GM13977 (cell line): ENCODE measurements around the gene SLC2A14.
"Not testable (repeated sequence)": the region's sequence is repeated elsewhere in the genome, so short reads cannot be mapped to it uniquely, and the experiment has no call there.

Experiments
- DNase-seq: peaks from one replicate; pipeline ENCODE4 v3.0.0; 2012; ENCODE audit warnings: low spot score
- in situ Hi-C: fragments of 300-500 bp; cut with MboI; formaldehyde crosslinking; loops from one replicate; pipeline ENCODE4 v1.12.0; 2022; ENCODE audit warnings: low sequenced_read_pairs, low pct_unique_long_range_greater_than_20kb, mixed read lengths, inconsistent platforms; ENCODE audit not compliant: unreplicated experiment
- TF ChIP-seq, protein P1 (sequence below): IDR thresholded peaks from 2 replicates; pipeline ENCODE4 v1.5.1; 2012; ENCODE audit warnings: mild to moderate bottlenecking, control low read depth; ENCODE audit not compliant: insufficient read depth; ENCODE audit errors: extremely low read depth, missing control alignments

Gene SLC2A14

DNA sequence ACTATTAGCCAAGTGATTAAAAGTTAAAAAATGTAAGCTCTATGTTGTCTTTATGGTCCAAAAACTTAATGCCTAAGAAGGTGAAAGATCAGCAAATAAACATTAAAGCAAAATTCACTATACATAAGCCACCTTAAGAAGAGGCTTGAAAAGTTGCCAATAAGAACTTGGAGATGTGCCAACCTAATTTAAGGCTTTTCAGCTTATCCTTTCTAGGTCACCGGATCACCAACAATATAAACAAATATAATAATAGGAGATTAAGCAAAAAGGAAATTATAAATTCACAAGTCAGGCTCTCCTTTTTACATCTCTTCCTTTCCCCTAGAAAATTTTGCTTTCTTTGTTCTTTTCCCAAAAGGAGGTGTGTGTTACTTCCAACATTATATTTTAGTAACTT lies 32.4 kb upstream of the SLC2A14 start:
- TF ChIP-seq, protein P1, sequence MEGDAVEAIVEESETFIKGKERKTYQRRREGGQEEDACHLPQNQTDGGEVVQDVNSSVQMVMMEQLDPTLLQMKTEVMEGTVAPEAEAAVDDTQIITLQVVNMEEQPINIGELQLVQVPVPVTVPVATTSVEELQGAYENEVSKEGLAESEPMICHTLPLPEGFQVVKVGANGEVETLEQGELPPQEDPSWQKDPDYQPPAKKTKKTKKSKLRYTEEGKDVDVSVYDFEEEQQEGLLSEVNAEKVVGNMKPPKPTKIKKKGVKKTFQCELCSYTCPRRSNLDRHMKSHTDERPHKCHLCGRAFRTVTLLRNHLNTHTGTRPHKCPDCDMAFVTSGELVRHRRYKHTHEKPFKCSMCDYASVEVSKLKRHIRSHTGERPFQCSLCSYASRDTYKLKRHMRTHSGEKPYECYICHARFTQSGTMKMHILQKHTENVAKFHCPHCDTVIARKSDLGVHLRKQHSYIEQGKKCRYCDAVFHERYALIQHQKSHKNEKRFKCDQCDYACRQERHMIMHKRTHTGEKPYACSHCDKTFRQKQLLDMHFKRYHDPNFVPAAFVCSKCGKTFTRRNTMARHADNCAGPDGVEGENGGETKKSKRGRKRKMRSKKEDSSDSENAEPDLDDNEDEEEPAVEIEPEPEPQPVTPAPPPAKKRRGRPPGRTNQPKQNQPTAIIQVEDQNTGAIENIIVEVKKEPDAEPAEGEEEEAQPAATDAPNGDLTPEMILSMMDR, result no peak
- in situ Hi-C loops, result no loop called here
- DNase-seq, result no peak

DNA sequence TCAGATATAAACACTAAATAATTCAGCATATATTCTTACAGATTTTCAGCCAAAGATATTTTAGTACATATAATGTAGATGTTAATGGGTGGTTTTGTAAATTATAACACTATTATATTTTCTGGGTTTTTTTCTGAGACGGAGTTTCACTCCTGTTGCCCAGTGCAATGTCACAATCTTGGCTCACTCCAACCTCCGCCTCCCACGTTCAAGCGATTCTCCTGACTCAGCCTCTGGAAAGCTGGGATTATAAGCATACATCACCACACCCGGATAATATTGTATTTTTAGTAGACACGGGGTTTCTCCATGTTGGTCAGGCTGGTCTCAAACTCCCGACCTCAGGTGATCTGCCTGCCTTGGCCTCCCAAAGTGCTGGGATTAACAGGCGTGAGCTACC lies 29.7 kb upstream of the SLC2A14 start:
- DNase-seq, in situ Hi-C loops: not testable (repeated sequence)

DNA sequence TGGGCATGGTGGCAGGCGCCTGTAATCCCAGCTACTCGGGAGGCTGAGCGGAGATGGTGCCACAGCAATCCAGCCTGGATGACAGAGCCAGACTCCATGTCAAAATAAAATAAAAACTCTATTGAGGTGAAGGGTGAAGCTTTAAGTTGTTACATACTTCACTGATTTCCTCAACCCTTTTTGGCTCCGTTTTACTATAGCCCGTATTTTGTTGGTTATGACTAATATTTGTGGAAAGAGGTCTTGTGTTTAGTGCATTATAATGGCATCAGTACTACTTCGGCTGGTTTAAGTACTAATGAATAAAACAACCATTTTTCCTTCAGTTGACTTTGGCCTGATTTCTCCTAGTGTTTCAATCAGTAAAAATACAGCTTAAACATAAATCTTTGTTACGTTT lies 27.0 kb upstream of the SLC2A14 start:
- TF ChIP-seq, protein P1, result no peak
- DNase-seq, result no peak
- in situ Hi-C loops, result no loop called here

DNA sequence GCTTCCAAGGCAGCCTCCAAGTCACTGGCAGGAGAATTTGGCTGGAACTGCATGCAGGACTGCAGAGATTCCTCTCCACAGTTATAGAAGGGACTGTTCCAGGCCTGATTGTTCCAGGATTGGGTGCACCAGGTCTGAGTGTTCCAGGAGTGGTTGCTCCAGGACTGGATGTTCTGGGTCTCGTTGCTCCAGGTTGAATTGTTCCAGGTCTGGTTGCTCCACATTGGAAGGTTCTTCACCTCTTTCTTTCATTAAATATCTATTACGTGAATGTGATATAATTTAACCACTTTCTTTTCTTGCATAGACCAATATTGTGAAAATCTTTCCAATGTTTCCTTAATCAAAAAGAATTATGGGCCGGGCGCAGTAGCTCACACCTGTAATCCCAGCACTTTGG lies 24.0 kb upstream of the SLC2A14 start:
- DNase-seq, in situ Hi-C loops: not testable (repeated sequence)

DNA sequence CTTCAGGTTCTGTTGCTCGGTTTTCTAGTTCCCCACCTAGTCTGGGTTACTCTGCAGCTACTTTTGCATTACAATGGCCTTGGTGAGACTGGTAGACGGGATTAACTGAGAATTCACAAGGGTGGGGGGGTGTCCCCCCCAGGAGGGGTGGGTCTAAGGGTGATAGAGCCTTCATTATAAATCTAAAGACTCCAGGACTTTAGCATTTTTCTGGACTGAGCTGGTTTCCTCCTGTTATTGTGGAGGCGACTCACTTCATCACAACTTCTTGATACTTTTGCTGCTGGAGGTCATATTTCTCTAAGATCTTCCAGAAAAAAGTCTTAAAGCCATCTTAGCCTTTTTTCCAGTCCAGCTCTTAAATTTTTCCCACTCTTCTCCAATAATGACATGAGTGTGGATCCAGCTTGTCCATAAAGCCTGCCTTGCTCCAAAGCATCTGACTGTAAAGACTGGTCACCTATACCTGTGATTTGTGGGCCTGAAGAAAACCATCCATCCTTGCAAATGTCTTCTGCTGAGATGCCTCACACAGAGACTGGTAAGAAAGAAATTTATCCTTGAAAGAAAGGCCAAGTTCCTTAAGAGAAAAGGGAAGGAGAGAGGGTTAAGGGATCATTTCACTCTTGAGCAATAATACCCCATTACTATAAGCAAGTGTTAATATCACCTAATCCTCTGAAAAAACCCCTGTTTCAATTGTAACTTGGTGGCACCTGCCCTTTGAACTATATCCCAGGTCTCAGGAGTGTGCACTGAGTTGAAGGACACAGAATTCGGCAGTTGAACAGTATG lies 19.7 kb upstream of the SLC2A14 start:
- TF ChIP-seq, protein P1, result no peak
- no peak for DNase-seq
- in situ Hi-C loops, result no loop called here

DNA sequence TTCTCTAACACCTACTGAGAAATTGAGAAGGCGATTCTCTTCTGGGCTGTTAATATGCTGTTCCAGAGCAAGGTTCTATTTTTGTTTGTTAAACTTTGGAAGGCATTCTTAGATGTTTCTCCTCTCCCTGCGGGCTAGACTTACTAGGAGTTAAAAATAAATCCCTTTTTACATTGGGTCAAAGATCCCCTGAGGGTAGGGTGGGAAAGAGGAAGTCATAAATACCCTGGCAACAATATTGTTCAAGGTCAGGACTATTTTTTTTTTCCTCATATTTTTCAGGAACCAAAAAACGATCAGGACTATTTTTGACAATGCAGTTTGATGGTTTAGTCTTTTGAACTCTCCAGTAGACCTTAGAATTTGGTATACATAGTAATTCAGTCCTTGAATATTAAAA lies 12.0 kb upstream of the SLC2A14 start:
- DNase-seq, result no peak
- in situ Hi-C loops, result no loop called here
- TF ChIP-seq, protein P1, result no peak

DNA sequence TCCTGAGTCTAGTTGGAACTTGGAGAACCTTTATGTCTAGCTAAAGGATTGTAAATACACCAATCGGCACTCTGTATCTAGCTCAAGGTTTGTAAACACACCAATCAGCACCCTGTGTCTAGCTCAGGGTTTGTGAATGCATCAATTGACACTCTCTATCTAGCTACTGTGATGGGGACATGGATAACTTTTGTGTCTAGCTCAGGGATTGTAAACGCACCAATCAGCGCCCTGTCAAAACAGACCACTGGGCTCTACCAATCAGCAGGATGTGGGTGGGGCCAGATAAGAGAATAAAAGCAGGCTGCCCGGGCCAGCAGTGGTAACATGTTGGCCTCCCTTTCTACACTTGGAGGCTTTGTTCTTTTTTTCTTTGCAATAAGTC lies 9.0 kb upstream of the SLC2A14 start:
- DNase-seq, in situ Hi-C loops: not testable (repeated sequence)

DNA sequence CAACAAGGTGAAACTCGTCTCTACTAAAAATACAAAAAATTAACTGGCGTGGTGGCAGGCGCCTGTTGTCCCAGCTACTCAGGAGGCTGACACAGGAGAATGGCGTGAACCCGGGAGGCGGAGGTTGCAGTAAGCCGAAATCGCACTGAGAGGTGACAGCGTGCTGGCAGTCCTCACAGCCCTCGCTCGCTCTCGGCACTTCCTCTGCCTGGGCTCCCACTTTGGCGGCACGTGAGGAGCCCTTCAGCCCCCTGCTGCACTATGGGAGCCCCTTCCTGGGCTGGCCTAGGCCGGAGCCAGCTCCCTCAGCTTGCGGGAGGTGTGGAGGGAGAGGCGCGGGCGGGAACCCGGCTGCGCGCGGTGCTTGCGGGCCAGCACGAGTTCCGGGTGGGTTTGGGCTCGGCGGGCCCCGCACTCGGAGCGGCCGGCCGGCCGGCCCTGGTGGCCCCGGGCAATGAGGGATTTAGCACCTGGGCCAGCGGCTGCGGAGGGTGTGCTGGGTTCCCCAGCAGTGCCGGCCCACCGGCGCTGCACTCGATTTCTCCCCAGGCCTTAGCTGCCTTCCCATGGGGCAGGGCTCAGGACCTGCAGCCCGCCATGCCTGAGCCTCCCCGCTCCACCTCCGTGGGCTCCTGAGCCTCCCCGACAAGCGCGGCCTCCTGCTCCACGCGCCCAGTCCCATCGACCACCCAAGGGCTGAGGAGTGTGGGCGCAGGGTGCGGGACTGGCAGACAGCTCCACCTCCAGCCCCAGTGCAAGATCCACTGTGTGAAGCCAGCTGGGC lies 8.4 kb upstream of the SLC2A14 start:
- in situ Hi-C loops, DNase-seq: not testable (repeated sequence)
